Endothelial cell of umbilical vein (primary cell): ENCODE results near the gene RGS9BP. TPM values are rescaled to one million over a fixed set of nuclear protein-coding genes. Genes with fewer than 3 reads are reported as not detected.

ENCODE experiments used
- BruUV-seq: library from RNA; stranded (reverse); fragments of 400-500 nt; replicated peaks from 2 replicates; lab custom pipeline; 2021; lab: Mats Ljungman, UMichigan
- CTCF ChIA-PET: fragments of 300-600, 350-600 bp; sonication (Branson Sonifier 250); formaldehyde crosslinking; loops from one replicate; lab custom pipeline; 2021; ENCODE audit warnings: antibody characterized with exemption, inconsistent platforms; lab: Charles Lee
- POLR2A ChIA-PET: fragments of 300-600, 350-600 bp; sonication (Branson Sonifier 250); formaldehyde crosslinking; loops from one replicate; lab custom pipeline; 2021; ENCODE audit warnings: antibody characterized with exemption, inconsistent platforms; lab: Charles Lee
- DNase-seq: peaks from one replicate; pipeline ENCODE4 v3.0.0-alpha.2; 2011; ENCODE audit warnings: low read depth, low spot score
- FAIRE-seq: peaks from 2 replicates; lab custom pipeline; 2011; peaks lifted over from hg19 to GRCh38; lab: Jason Lieb, UNC
- H2AFZ ChIP-seq: 2 replicates; pipeline ENCODE4 v1.6.0; 2012; ENCODE audit warnings: low read depth, low read length, control low read depth, inconsistent platforms
- H3K27ac ChIP-seq: 2 replicates; pipeline ENCODE4 v1.5.1; 2011; ENCODE audit warnings: low read depth, mild to moderate bottlenecking, control low read depth, low read length, moderate library complexity; ENCODE audit not compliant: insufficient read depth
- H3K27me3 ChIP-seq, 2 experiments: 2 replicates each; pipeline versions ENCODE4 v1.6.0 to v1.6.1; 2011; ENCODE audit warnings: low read length in 2 of 2, mixed read lengths in 1 of 2; ENCODE audit not compliant: control insufficient read depth in 2 of 2, insufficient read depth in 2 of 2
- H3K36me3 ChIP-seq, 2 experiments: 2 replicates in 1 of 2; 3 replicates in 1 of 2; pipeline ENCODE4 v1.5.1; 2011; ENCODE audit warnings: low read length in 2 of 2, mild to moderate bottlenecking in 1 of 2, moderate library complexity in 1 of 2; ENCODE audit not compliant: control insufficient read depth in 2 of 2, insufficient read depth in 2 of 2; ENCODE audit errors: extremely low read depth in 1 of 2
- H3K4me1 ChIP-seq: 3 replicates; pipeline ENCODE4 v1.5.1; 2011; ENCODE audit warnings: mild to moderate bottlenecking, low read length; ENCODE audit not compliant: control insufficient read depth, insufficient read depth; ENCODE audit errors: extremely low read depth
- H3K4me2 ChIP-seq: 2 replicates; pipeline ENCODE4 v1.6.1; 2011; ENCODE audit warnings: low read length, control low read depth, mixed read lengths; ENCODE audit not compliant: insufficient read depth
- H3K4me3 ChIP-seq, 3 experiments: fragments of 200-600 bp in 1 of 3; sonication (generic), shearing (Covaris generic) in 1 of 3; replicated peaks in 1 of 3; 2 replicates each; pipeline ENCODE4 v1.5.1; 2011 to 2016; ENCODE audit warnings: control low read depth in 3 of 3, low read length in 3 of 3, mild to moderate bottlenecking in 2 of 3, inconsistent platforms in 1 of 3, low read depth in 1 of 3, moderate library complexity in 1 of 3; ENCODE audit not compliant: insufficient read depth in 1 of 3
- H3K79me2 ChIP-seq: 2 replicates; pipeline ENCODE4 v1.6.0; 2012; ENCODE audit warnings: low read length, inconsistent platforms; ENCODE audit not compliant: control insufficient read depth, insufficient read depth
- H3K9ac ChIP-seq: replicated peaks from 2 replicates; pipeline ENCODE3; 2011; ENCODE audit warnings: low read length, control low read depth; ENCODE audit not compliant: insufficient read depth; ENCODE audit errors: extremely low read depth
- H3K9me1 ChIP-seq: replicated peaks from 3 replicates; pipeline ENCODE4 v1.6.0; 2011; ENCODE audit warnings: mild to moderate bottlenecking, low read length; ENCODE audit not compliant: control insufficient read depth, insufficient read depth; ENCODE audit errors: extremely low read depth
- H3K9me3 ChIP-seq: replicated peaks from 2 replicates; pipeline ENCODE4 v1.5.1; 2012; ENCODE audit warnings: low read length, inconsistent platforms; ENCODE audit not compliant: control insufficient read depth, insufficient read depth
- H4K20me1 ChIP-seq: replicated peaks from 2 replicates; pipeline ENCODE3; 2011; ENCODE audit warnings: mild to moderate bottlenecking, low read length; ENCODE audit not compliant: control insufficient read depth, insufficient read depth; ENCODE audit errors: extremely low read depth
- CTCF ChIP-seq, 2 donors: IDR thresholded peaks; 1 replicate in 1 of 2; 2 replicates in 1 of 2; pipeline ENCODE4 v1.5.1; 2011; ENCODE audit warnings: low read length in 2 of 2, mild to moderate bottlenecking in 2 of 2, moderate library complexity in 2 of 2, control low read depth in 1 of 2, inconsistent platforms in 1 of 2, low read depth in 1 of 2; ENCODE audit not compliant: insufficient read depth in 1 of 2; ENCODE audit errors: extremely low read depth in 1 of 2
- EZH2 ChIP-seq: IDR thresholded peaks from 2 replicates; pipeline ENCODE4 v1.6.1; 2012; ENCODE audit warnings: borderline replicate concordance, low read depth, mild to moderate bottlenecking, moderate library complexity, low read length, inconsistent platforms; ENCODE audit not compliant: severe bottlenecking
- FOS ChIP-seq: IDR thresholded peaks from 2 replicates; pipeline ENCODE4 v1.6.1; 2011; ENCODE audit warnings: mild to moderate bottlenecking, low read length, moderate library complexity, borderline replicate concordance; ENCODE audit not compliant: insufficient read depth
- GATA2 ChIP-seq: IDR thresholded peaks from 2 replicates; pipeline ENCODE4 v1.7.0; 2011; ENCODE audit warnings: low read depth, mild to moderate bottlenecking, moderate library complexity, mixed read lengths, low read length; ENCODE audit not compliant: insufficient read length, insufficient read depth
- JUN ChIP-seq: IDR thresholded peaks from 2 replicates; pipeline ENCODE4 v1.6.1; 2011; ENCODE audit warnings: borderline replicate concordance, low read depth; ENCODE audit not compliant: insufficient read length, insufficient read depth
- MAX ChIP-seq: IDR thresholded peaks from 2 replicates; pipeline ENCODE4 v1.6.1; 2011; ENCODE audit not compliant: insufficient read depth, insufficient read length
- MYC ChIP-seq: IDR thresholded peaks from one replicate; pipeline ENCODE4 v1.6.1; 2011; ENCODE audit warnings: mild to moderate bottlenecking, low read depth, low read length
- POLR2A ChIP-seq: IDR thresholded peaks from 2 replicates; pipeline ENCODE4 v1.6.1; 2012; ENCODE audit warnings: low read depth, mild to moderate bottlenecking, control low read depth, low read length
- POLR2AphosphoS5 ChIP-seq: IDR thresholded peaks from 2 replicates; pipeline ENCODE4 v1.6.1; 2012; ENCODE audit warnings: low read depth, mild to moderate bottlenecking, control low read depth, low read length, moderate library complexity; ENCODE audit not compliant: insufficient read depth
- dilution Hi-C: fragments of 300-500 bp; cut with MboI; formaldehyde crosslinking; loops from one replicate; pipeline ENCODE4 v1.15.0; 2019; ENCODE audit warnings: low sequenced_read_pairs; ENCODE audit not compliant: extremely low pct_ligation_motif_present
- intact Hi-C: fragments of 100-400 bp; cut with micrococcal nuclease; formaldehyde crosslinking; loops from one replicate; pipeline ENCODE4 v1.10.0; 2022
- polyA plus RNA-seq, 4 experiments: library from polyadenylated mRNA; depleted of rRNA in 3 of 4; stranded (reverse) in 3 of 4; unstranded in 1 of 4; fragments of >200 nt; gene quantifications; 2 replicates each; pipeline versions ENCODE4 v1.2.1 to v1.2.3, GENCODE V29; 2011 to 2012; ENCODE audit warnings: missing spikeins in 1 of 4
- total RNA-seq: library from RNA; stranded (reverse); gene quantifications from 2 replicates; pipeline ENCODE4 v1.2.3, GENCODE V29; 2021

Gene RGS9BP
- total and polyA plus RNA-seq, 2 donors (not counting 3 experiments of a cell fraction or from before 2014, with no cell fraction given) = 0.15 TPM; not detected in 1

- peaks cover 3% of the 10 kb centered on the region for H4K20me1 ChIP-seq
- FAIRE-seq = no peak
- no peak overlapping the region for H3K4me2 ChIP-seq
Observed at GRCh38 chr19:32672841-32673240, 2.8 kb upstream of the RGS9BP start.

More at GRCh38 chr19:32672841-32673240, 2.8 kb upstream of the RGS9BP start:
- peaks cover 57% of the 10 kb centered on the region for H3K79me2 ChIP-seq
- no peak for TF ChIP-seq MYC
- TF ChIP-seq MAX = no peak
- no peak for TF ChIP-seq POLR2A
- TF ChIP-seq JUN = no peak
- no peak for TF ChIP-seq CTCF (IDR thresholded peaks at IDR 0.05; ENCODE audit: extremely low read depth in 1 of 2, insufficient read depth in 1 of 2, low read depth in 1 of 2, low read length in 2 of 2)
- TF ChIP-seq EZH2 = no peak
- TF ChIP-seq POLR2AphosphoS5 = no peak
- no peak for TF ChIP-seq FOS
- no peak for TF ChIP-seq GATA2
- no peaks in the 10 kb centered on the region for H3K36me3 ChIP-seq
- H3K27me3 ChIP-seq = peaks cover 14 to 20% of the 10 kb centered on the region in 2 experiments
- H3K9me3 ChIP-seq = no peaks in the 10 kb centered on the region
- no peak for DNase-seq
- peaks cover 9% of the 10 kb centered on the region for H3K4me1 ChIP-seq
- H2AFZ ChIP-seq = no peak overlapping the region
- dilution Hi-C loops (no loop called here), intact Hi-C loops (no loop called here)
- ChIA-PET POLR2A (no interaction called here), CTCF (interaction anchor here (1.3 kb wide), 1 partner anchor 10 kb away, joined by 3 read pairs; no protein-coding TSS in a partner anchor)
- no peak overlapping the region for H3K27ac ChIP-seq
- no peak overlapping the region for H3K4me3 ChIP-seq
- no TSS peak for BruUV-seq
- no peaks in the 10 kb centered on the region for H3K9me1 ChIP-seq
- no peak overlapping the region for H3K9ac ChIP-seq
